HG02642 (cell line): Measurements from ENCODE around the gene TRAK1.

ENCODE experiments used
- ATAC-seq: cut with Tn5 transposase; IDR thresholded peaks from one replicate; pipeline ENCODE4 v1.9.1; 2021; ENCODE audit warnings: mild to moderate bottlenecking; ENCODE audit not compliant: unreplicated experiment, poor library complexity

The TRAK1 gene

GRCh38 chr3:42066516-42067181 is 24.5 kb upstream of the TRAK1 start:
- no peak for ATAC-seq

GRCh38 chr3:42067326-42067725 is 23.8 kb upstream of the TRAK1 start:
- ATAC-seq, result peak; percentile 81

- ATAC-seq, result no peak
Observed at GRCh38 chr3:42068303-42069088, 22.7 kb upstream of the TRAK1 start.

- ATAC-seq, result no peak
Observed at GRCh38 chr3:42070089-42070488, 21.1 kb upstream of the TRAK1 start.

- ATAC-seq, result no peak
Observed at GRCh38 chr3:42070524-42070923, 20.6 kb upstream of the TRAK1 start.

DNA sequence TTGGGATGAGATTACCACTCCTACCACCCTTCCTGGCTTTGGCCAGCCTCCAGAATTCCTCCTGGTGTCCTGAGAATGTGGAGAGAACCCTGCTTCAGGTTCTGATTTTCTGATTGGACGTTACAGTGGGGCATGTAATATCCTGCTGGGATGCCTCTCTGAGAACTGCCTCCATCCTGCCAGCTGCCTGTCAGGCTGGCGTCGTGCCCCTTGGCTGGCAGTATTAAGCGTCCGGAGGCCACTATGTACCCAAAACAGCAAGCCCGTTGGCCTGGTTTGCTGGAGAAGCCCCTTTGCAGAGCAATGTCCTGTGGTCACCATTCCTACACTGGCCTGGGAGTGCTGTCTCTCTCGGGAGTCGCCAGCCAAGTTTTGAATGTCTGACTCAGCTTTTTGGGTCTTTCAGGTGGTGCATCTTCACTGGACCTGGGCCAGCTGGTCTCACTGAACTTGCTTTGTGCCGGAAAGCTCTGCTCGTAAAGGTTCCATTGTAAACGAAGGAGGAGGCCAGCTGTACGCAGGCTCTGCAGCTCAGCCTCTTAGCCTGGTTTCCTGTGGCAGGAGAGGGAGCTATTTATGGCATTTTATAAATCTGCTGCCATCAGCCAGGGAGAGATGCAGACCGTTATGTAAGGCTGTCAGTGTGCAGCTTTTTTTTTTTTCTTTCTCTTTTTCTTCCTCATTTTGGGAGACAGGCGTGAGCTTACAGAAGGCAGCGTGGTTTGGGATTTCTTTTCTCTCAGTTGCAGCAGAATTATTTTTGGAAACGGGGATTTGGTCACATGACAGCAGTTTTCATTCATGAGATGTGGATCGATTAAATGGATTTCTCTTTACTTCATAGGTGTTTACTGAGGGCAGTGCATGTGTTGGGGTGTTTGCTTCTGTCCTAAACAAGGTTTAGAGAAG is 19.0 kb upstream of the TRAK1 start:
- ATAC-seq, result peak; percentile 60

DNA sequence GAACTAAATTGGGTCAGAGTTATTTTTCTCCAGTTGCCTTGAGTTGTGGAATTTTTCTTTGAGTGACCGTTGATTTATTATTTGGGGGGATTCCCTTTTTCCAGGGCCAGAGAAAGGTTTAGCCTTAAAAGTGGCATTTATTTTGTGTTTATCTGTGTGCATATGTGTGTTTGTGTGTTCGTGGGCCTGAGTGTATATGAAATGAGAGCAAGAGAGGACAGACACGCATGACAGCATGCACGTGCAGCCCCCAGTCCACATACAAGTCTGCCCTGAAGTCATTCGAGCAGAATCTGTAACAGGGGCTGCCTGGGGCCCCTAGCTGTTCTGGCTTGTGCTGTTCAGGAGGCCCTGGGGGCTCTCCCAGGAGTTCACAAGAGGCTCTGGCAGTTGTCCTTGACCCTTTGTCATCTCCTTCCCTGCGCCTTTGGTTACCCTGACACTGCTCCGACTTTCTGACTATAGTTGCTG is 18.3 kb upstream of the TRAK1 start:
- no peak for ATAC-seq

DNA sequence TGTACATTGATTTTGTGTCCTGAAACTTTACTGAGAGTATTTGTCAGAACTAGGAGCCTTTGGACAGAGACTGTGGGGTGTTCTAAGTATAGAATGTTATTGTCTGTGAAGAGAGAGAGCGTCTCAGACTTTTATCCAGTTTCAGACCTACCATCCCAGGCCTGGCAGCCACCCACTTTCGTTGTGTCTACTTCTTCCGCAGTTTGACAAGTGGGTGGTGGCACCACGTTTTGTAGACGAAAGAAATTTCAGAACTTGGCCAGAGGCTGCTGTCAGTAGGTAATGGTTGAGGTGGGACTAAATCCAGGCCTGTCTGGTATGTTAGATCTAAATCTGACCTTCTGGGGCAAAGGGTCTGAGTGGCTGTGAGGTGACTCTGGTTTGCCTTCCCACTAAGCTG is 13.4 kb upstream of the TRAK1 start:
- no peak for ATAC-seq

GRCh38 chr3:42078677-42079076 is 12.5 kb upstream of the TRAK1 start:
- no peak for ATAC-seq

DNA sequence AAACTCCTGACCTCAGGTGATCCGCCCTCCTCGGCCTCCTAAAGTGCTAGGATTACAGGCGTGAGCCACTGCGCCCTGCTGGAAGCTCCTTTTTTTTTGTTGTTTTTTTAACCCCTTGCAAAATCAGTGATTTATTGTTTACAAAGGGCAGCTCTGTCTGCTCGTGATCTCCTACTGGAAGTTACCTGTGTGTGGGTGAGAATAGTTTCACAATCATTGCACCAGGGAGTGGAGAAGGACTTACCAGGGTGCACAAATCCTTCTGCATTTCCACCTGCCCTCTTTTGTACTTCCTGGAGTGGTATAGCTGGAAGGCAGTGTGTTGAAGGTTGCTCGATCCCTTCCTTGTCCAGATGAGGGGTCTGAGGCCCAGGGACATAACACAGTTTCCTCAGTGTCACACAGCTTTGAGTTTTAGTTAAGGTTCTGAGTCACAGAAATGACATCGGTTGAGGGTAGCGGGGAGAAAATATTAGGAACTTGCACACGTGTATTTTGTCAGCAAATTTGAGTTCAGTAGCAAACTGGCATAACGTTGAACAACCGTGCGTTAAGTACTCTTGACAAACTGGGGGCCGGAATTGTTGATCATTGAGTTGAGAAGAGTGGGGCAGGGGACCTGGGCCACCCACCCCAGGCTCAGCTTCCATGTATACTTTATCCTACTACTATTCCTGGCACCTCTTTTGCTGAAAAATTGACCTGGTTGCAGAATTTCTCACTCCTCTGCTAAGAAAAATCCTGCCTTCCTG is 11.3 kb upstream of the TRAK1 start:
- ATAC-seq, result no peak

DNA sequence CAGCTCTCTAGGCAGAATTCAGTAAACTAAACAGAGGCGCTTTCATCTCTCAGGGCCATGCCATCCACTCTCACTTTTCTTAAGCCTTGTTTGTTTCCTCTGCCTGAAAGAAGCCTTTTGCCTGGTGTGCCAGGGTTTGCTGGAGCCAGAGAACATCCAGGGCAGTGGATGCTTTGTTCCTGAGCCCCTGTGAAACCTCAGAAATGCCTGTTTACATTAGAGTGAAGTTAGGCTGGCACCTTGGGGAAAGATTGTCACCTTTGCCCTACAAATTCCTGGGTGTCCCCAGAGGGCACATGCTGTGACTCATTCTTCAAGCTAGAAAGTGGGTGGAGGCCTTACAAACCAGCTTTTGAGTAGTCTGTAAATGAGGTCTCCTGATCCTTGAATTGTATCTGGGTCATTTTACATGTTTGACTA is 10.7 kb upstream of the TRAK1 start:
- no peak for ATAC-seq

DNA sequence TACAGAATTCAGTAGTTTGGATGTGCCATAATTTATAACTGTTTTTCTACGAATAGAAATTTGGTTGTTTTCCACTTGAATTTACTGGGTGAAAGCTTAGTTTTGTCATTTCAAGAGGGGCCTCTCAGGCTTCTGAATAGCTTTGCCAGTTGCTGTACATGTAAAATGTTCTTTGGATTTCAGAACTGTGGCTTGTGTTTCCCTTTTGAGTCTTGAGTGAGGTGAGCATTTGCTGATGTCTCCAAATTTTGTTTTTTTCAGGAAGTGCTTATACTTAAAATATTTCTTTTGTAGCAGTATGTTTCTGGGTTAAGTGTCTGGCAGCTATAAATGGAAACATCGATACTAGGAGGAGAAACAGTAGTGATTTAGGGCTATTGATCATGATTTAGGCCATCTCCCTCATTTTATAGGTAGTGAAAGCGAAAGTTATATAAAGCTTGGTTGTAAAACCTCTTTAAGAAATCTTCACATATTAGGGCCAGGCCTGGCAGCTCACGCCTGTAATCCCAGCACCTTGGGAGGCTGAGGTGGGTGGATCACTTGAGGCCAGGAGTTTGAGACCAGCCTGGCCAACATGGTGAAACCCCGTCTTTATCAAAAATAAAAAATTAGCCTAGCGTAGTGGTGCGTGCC is 9.2 kb upstream of the TRAK1 start:
- no peak for ATAC-seq

GRCh38 chr3:42084586-42084985 is 6.6 kb upstream of the TRAK1 start:
- ATAC-seq, result no peak

DNA sequence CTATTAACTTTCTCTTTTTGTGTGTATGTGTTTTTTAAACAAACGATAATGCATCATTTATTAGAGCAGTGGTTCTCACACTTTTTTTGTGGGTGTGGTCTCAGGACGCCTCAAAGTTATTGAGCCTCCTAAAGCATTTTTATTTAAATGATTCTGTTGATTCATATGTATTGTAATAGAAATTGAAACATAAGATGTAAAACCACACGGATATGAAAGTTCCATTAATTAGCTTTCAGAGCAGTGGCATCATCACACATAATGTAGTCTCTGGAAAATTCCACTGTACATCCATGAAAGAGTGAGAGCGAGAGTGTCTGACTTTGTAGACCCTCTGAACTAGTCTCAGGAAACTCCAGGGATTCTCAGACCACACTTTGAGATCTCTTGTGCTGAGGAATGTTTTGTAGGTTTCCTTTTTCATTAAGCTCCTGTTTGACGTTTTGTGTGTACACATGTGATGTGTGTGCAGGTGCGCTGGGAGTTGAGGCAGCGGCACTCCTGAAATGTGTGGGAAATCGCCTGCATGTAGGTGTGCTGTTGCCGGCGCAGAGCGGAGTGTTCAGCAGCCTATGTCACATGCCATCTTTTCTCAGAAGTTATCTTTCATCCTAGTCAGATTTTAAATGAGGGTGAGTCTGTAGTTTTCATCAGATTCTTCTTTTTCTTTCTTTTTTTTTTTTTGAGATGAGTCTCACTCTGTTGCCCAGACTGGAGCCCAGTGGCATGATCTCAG is 5.3 kb upstream of the TRAK1 start:
- no peak for ATAC-seq

- ATAC-seq, result no peak
Observed at GRCh38 chr3:42088803-42089530, 2.2 kb upstream of the TRAK1 start.

DNA sequence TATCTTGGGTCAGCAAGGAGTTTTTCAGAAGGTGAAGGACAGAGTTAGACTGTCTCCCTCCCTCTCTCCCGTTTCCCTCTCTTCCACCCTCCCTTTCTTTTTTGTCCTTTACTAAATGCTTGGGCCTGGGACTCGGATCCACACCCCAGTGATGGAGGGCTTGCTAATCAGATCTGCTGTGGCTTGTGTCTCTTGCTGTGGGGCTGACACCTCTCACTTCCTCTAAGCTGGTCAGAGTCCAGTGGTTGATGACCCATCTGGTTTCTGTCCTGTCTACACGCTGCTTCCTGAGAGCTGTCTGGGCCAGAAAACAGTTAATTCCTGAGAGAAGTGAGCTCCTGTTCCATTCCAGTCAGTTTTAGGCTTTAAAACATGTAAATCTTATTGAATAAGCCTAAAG is 849 bp downstream of the TRAK1 start:
- no peak for ATAC-seq

DNA sequence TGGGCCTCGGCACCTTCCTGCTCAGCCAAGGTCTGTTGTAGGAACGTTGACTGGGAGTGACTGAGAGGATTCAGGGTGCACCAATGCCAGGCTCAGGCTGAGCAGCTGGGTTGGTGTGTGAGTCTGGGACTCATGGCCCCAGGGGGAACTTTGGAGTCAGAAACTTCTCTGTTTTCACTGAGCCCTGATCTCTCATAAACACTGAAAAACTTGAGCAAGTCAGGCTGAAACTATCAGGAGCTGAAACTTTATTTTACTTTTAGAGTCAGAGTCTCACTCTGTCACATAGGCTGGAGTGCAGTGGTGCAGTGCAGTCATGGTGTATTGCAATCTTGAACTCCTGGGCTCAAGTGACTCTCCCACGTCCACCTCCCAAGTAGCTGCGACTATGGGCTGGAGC is 3.0 kb downstream of the TRAK1 start:
- peak; percentile 70 for ATAC-seq

DNA sequence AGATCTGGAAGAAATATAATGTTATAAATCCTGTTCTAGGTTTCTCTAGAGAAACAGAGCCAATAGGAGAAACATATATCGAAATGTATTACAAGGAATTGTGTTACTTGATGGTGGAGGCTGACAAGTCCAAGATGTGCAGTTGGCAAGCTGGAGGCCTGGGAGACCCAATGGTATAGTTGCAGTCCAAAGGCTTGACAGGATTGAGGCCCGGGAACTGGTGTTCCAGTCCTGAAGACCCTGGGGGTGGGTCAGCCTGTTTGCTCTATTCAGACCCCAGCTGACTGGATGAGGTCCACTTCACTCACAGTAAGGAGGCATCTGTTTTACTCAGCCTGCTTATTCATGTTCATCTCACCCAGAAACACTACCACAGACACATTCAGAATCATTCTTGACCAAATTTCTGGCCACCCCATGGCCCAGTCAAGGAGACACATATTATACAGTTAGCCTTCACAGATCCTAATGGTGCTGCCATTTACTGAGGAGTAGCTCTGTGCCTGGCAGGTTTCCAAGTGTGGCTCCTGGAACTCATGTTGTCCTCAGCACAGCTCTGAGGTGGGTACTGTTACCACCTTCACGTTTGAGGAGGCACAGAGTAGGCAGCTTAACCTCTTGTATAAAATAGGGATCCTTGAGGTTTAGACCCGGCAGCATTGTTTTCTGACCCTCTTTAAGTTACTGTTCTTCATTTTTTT is 3.7 kb downstream of the TRAK1 start:
- no peak for ATAC-seq
